Measurements from ENCODE around the gene CTNNA2.

The CTNNA2 gene

GRCh38 chr2:79512442-79513401 lies at the start of gene CTNNA2:
Gene CTNNA2 (plus strand): TSS chr2:79513051.
- H3K4me3 ChIP-seq (ENCODE audit: low read depth, low read length): no peak within 1 kb of the TSS
- no peak for DNase-seq (ENCODE audit: low read depth)
- TF ChIP-seq CTCF (IDR thresholded peaks at IDR 0.05; ENCODE audit: control insufficient read depth, extremely low read depth, insufficient read depth): no peak

DNA sequence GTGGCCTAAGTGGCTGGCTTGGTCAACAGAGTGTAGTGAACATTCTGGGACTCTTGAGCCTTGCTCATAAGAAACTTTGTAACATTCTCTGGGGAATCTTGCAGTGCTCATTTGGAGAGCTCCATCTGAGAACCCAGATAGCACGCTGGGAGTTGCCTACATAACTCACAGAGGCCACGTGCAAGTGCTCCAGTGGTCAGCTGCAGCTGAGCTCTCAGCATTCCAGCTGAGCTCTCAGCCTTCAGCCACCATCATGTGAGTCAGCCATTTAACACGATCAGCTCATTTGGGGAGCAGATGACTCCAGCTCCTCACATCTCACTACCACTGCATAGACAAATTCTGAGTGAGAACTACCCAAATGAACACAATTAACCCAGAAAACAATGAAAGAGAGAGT lies 25.5 kb upstream of the CTNNA2 start:
- TF ChIP-seq CTCF (IDR thresholded peaks at IDR 0.05; ENCODE audit: control insufficient read depth, extremely low read depth, insufficient read depth): no peak
- no peak for DNase-seq (ENCODE audit: low read depth)
- H3K4me3 ChIP-seq (ENCODE audit: low read depth, low read length): no peak overlapping the region

DNA sequence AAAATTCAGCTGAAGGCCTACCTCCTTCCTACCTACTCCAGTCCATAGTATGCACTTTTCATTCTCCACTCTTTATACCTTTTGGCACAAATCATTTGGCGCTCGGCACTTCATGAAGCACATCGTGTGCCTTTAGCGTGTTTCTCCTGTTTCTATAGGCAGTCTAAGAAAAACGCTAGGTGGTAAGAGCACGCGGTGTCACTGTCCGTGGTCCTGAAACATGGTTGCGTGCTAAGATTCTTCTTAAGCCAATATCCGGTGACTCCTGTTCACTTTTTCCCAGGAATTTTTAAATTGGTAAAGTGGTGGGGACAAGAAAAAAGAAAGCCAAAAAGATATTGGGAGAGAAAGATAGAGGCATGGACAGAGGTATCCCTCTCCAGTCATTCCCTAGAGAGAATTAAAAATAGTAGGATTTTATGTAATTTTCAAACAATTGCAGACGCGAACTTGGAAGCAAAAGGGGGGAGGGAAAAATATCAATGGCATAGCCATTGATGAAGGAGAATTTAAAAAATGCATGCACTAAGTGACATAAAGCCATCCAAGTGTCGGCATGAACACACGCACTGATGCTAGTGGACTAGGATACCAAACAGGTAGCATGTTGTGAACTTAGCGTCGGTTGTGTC lies 1.4 kb upstream of the CTNNA2 start:
- no peak for TF ChIP-seq CTCF (IDR thresholded peaks at IDR 0.05; ENCODE audit: control insufficient read depth, extremely low read depth, insufficient read depth)
- H3K4me3 ChIP-seq (ENCODE audit: low read depth, low read length): no peak overlapping the region
- DNase-seq (ENCODE audit: low read depth): peak; percentile 61

DNA sequence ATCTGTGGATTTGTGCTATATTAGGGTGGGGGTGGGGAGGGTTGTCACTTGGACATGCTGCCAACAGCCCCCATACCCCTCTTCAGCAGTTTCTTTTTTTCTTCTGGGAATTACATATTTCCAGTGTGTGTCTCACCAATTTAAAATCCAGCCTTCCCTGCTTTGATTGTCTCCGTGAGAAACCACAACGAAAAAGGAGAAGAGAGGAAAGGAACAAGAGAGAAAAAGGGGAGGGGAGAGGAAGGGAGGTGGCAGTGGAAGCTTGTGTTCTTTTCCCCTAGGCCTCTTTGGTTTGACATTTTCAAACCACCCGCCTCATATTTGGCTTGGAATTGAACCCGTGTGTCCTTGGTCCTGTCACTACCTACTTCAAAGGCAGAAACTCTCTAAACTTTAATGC lies 860 bp downstream of the CTNNA2 start:
- H3K4me3 ChIP-seq (ENCODE audit: low read depth, low read length): no peak overlapping the region
- TF ChIP-seq CTCF (IDR thresholded peaks at IDR 0.05; ENCODE audit: control insufficient read depth, extremely low read depth, insufficient read depth): no peak
- DNase-seq (ENCODE audit: low read depth): no peak

DNA sequence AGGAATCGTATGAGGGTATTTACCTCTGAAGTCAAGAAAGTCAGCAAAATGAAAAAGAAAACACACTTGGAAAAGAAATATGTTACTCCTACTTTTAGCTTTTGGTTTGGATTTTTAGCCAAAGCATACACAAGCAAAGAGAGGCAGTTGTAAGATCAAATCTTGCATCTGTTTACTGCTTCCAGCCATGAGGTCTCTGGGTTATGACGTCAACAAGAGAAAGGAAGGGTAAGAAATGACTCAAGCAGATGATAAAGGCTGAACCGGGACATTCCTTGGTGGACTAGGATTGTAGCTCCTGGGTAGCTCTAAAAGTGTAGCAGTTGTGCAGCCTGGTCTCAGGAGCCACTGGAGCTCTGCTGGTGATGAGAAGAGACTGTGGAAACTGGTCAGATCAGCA lies 16.8 kb downstream of the CTNNA2 start:
- no peak for DNase-seq (ENCODE audit: low read depth)
- no peak overlapping the region for H3K4me3 ChIP-seq (ENCODE audit: low read depth, low read length)
- no peak for TF ChIP-seq CTCF (IDR thresholded peaks at IDR 0.05; ENCODE audit: control insufficient read depth, extremely low read depth, insufficient read depth)

DNA sequence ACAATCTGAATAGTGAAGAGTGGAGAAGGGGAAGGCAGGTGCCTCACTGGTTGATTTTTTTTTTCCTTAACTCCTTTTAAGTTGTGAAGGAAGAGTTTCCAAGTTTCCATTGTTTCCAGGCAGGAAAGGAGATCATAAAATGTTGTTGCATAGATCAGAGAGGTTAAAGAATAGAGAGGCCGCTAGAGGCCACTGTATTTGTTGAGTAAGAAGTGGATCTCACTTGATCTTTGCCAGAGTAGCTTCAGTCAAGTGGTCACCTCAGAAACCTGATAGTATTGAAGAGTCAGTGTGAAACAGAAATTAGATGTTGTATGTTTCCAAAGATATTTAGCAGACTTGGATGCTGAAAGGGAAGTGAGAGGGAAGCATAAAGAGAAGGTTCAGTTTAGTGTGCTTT lies 17.6 kb downstream of the CTNNA2 start:
- peak; percentile 18 for DNase-seq (ENCODE audit: low read depth)

More for the DNA sequence above, 17.6 kb downstream of the CTNNA2 start:
- H3K4me3 ChIP-seq (ENCODE audit: low read depth, low read length): no peak overlapping the region
- TF ChIP-seq CTCF (IDR thresholded peaks at IDR 0.05; ENCODE audit: control insufficient read depth, extremely low read depth, insufficient read depth): peak; percentile 54

Measured in LNCaP clone FGC (cell line).